Naive thymus-derived CD4-positive, alpha-beta T cell (primary cell): ENCODE data around the gene ADORA1. TPM values are rescaled to one million over a fixed set of nuclear protein-coding genes. Genes with fewer than 3 reads are reported as not detected.

Source experiments
- ATAC-seq: fragments of 150-1000 bp; cut with Tn5 transposase; 2 replicates; pipeline ENCODE4 v1.10.0; 2021; ENCODE audit warnings: mild to moderate bottlenecking, moderate library complexity
- CTCF ChIA-PET: fragments of 350-600 bp; sonication (Branson Sonifier 250); formaldehyde crosslinking; loops from one replicate; lab custom pipeline; 2021; ENCODE audit warnings: antibody characterized with exemption; lab: Charles Lee
- POLR2A ChIA-PET: fragments of 350-600 bp; sonication (Branson Sonifier 250); formaldehyde crosslinking; loops from one replicate; lab custom pipeline; 2021; ENCODE audit warnings: antibody characterized with exemption, inconsistent platforms; lab: Charles Lee
- DNase-seq, 9 donors: peaks; one replicate each; pipeline versions ENCODE4 v3.0.0 to v3.0.0-alpha.2; 2020 to 2022; ENCODE audit warnings: mixed read lengths in 1 of 9
- H3K27ac ChIP-seq: one replicate; pipeline ENCODE4 v1.7.0; 2013; ENCODE audit warnings: mild to moderate bottlenecking, low read depth, low read length, moderate library complexity
- H3K27me3 ChIP-seq, 2 donors: one replicate each; pipeline ENCODE4 v1.7.0; 2013; ENCODE audit warnings: low read length in 2 of 2, mild to moderate bottlenecking in 2 of 2, moderate library complexity in 2 of 2; ENCODE audit not compliant: control insufficient read depth in 2 of 2, insufficient read depth in 2 of 2
- H3K36me3 ChIP-seq, 3 experiments: 1 replicate in 2 of 3; 2 replicates in 1 of 3; pipeline ENCODE4 v1.7.0; 2013; ENCODE audit warnings: low read length in 3 of 3, mild to moderate bottlenecking in 3 of 3, moderate library complexity in 1 of 3; ENCODE audit not compliant: insufficient read depth in 3 of 3, control insufficient read depth in 2 of 3
- H3K4me1 ChIP-seq, 2 donors: one replicate each; pipeline ENCODE4 v1.7.0; 2013; ENCODE audit warnings: low read length in 2 of 2, mild to moderate bottlenecking in 2 of 2, moderate library complexity in 1 of 2; ENCODE audit not compliant: control insufficient read depth in 2 of 2, insufficient read depth in 2 of 2
- H3K4me3 ChIP-seq: 2 replicates; pipeline ENCODE4 v1.7.0; 2013; ENCODE audit warnings: mild to moderate bottlenecking, low read length
- H3K9me3 ChIP-seq, 3 experiments: 1 replicate in 2 of 3; 2 replicates in 1 of 3; pipeline ENCODE4 v1.7.0; 2013; ENCODE audit warnings: low read length in 3 of 3; ENCODE audit not compliant: control insufficient read depth in 2 of 3
- H3K27ac Mint-ChIP-seq, 9 donors: one replicate each; pipeline ENCODE4 v1.8.0; 2020 to 2022; ENCODE audit warnings: mixed read lengths in 9 of 9, mild to moderate bottlenecking in 8 of 9, moderate library complexity in 5 of 9, inconsistent platforms in 2 of 9
- H3K27me3 Mint-ChIP-seq, 5 donors: one replicate each; pipeline ENCODE4 v1.8.0; 2021 to 2022; ENCODE audit warnings: mixed read lengths in 5 of 5, mild to moderate bottlenecking in 1 of 5
- H3K36me3 Mint-ChIP-seq, 5 donors: one replicate each; pipeline ENCODE4 v1.8.0; 2020 to 2022; ENCODE audit warnings: mixed read lengths in 5 of 5, mild to moderate bottlenecking in 3 of 5, inconsistent platforms in 1 of 5
- H3K4me1 Mint-ChIP-seq, 7 donors: one replicate each; pipeline ENCODE4 v1.8.0; 2020 to 2022; ENCODE audit warnings: mixed read lengths in 7 of 7, mild to moderate bottlenecking in 3 of 7, inconsistent platforms in 1 of 7
- H3K4me3 Mint-ChIP-seq, 10 donors: one replicate each; pipeline ENCODE4 v1.8.0; 2020 to 2022; ENCODE audit warnings: mild to moderate bottlenecking in 10 of 10, mixed read lengths in 10 of 10, moderate library complexity in 6 of 10, inconsistent platforms in 2 of 10
- H3K9me3 Mint-ChIP-seq, 11 donors: one replicate each; pipeline ENCODE4 v1.8.0; 2020 to 2022; ENCODE audit warnings: mixed read lengths in 11 of 11, mild to moderate bottlenecking in 4 of 11, inconsistent platforms in 1 of 11, moderate library complexity in 1 of 11
- intact Hi-C, 2 donors: fragments of 100-400 bp; cut with micrococcal nuclease; formaldehyde crosslinking; loops; one replicate each; pipeline ENCODE4 v1.15.1; 2023
- polyA plus RNA-seq, 2 donors: library from polyadenylated mRNA; unstranded; fragments of 300-500 nt; fragmentation: Illumina TruSeq; gene quantifications; one replicate each; pipeline ENCODE4 v1.2.3, GENCODE V29; 2021
- total RNA-seq, 6 experiments: library from RNA in 5 of 6; stranded (reverse) in 5 of 6; gene quantifications; 1 replicate in 5 of 6; 2 replicates in 1 of 6; pipeline ENCODE4 v1.2.3 and lab custom pipeline; 2021 to 2026

The ADORA1 gene
- total and polyA plus RNA-seq, 7 experiments from 2014 or later = 0.44 TPM; not detected in 6

DNA sequence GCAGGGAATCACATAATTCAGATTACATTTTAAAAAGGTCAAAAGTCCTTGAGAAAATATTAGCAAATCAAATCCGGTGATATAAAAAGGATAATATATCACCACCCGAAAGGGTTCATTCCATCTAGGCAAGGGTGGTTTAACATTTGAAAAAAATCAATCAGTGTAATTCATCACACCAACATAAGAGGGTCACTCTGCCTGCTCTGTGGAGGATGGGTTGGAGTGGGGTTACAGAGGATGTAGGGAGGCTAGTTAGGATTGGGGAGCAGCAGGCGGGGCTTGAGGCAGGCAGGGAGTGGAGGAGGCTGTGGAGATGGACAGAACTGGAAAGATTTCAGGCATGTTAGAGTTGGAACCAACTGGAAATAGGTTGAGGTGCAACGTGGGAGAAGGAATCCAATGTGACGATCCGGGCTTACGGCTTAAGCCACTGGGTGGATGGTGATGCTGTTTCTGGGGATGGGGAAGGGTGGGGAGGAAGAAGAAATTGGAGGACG, 12.5 kb downstream of the ADORA1 start:
- Mint-ChIP-seq H3K9me3 (peaks cover 0 to 14% (median 6%) of the 10 kb centered on the region in 11 donors), H3K4me3 (no peak overlapping the region), H3K27ac (no peak overlapping the region), H3K27me3 (peaks cover 0 to 17% (median 8%) of the 10 kb centered on the region in 5 donors), H3K4me1 (peaks cover 0 to 6% (median 4%) of the 10 kb centered on the region in 7 donors), H3K36me3 (peaks cover 0 to 6% (median 0%) of the 10 kb centered on the region in 5 donors)
- ATAC-seq (no peak), DNase-seq (no peak)
- Histone ChIP-seq H3K9me3 (no peaks in the 10 kb centered on the region), H3K4me1 (no peaks in the 10 kb centered on the region), H3K36me3 (no peaks in the 10 kb centered on the region), H3K4me3 (no peak overlapping the region), H3K27me3 (no peaks in the 10 kb centered on the region), H3K27ac (no peak overlapping the region)
- ChIA-PET POLR2A (no interaction called here), CTCF (no interaction called here)
- intact Hi-C loops = no loop called here

DNA sequence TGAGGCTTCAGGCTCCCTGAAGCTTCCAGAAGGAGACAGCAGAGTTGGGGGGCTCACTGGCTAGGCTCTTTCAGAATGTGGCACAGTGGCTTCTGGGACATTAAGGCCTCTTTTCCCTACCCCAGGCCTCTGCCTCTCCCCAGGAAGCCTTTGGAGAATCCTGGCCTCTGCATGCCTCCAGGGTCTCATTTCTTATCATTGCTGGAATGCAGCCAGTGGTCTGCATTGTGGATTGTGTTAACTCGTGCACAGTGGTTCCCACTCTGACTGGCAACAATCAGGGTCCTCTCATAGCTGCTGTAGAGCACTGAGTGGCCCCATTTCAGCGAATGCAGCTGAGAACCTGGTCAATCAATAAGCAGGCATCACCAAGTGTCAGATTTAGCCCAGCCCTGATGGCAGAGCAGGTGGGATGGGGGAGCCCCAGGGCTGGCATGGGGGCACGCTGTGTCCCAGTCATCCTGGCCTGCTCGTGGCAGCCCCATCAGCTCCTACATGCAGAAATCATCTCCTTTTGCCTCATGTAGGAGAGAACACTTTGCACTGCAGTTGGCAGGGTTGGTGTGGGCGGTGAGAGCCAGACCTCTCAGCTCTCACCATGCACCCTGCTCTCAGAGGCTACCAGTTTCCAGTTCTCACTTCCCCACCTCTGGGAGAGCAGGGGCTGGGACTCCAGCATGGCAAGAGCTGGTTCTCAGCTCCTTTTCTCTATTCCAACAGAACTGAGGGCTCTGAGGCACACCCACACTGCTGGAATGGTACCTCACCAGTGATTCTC, 13.4 kb downstream of the ADORA1 start:
- H3K27ac Mint-ChIP-seq = no peak overlapping the region
- peak overlapping the region in 1 of 10 donors; percentile 67 for H3K4me3 Mint-ChIP-seq
- Histone ChIP-seq H3K9me3 (no peaks in the 10 kb centered on the region), H3K27me3 (no peaks in the 10 kb centered on the region), H3K27ac (no peak overlapping the region), H3K36me3 (no peaks in the 10 kb centered on the region), H3K4me1 (no peaks in the 10 kb centered on the region), H3K4me3 (no peak overlapping the region)
- DNase-seq = no peak
- intact Hi-C loops = no loop called here
- ChIA-PET CTCF (no interaction called here), POLR2A (no interaction called here)
- no peak for ATAC-seq
- peaks cover 0 to 6% (median 0%) of the 10 kb centered on the region in 5 donors for H3K36me3 Mint-ChIP-seq
- peaks cover 0 to 14% (median 6%) of the 10 kb centered on the region in 11 donors for H3K9me3 Mint-ChIP-seq
- H3K27me3 Mint-ChIP-seq = peaks cover 0 to 14% (median 8%) of the 10 kb centered on the region in 5 donors
- H3K4me1 Mint-ChIP-seq = peaks cover 0 to 4% (median 2%) of the 10 kb centered on the region in 7 donors

DNA sequence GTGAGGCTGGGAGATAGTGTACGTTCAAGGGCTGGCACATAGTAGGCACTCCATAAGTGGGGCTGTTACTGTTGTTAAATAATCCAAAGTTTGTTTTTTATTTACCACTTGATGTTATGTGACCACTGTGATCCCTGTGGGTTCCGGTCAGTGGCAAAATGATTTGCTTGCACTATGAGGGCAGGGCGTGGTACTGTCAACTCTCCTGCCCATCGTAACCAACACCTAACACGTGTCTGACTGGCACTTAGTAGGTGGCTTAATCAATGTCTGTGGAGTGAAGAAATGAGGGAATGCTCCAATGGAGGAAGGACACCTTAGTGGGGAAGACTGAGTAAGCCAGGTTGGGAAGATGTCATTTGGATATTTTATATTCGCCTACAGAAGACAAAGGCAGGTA, 14.6 kb downstream of the ADORA1 start:
- DNase-seq (no peak), ATAC-seq (no peak)
- Mint-ChIP-seq H3K27me3 (peaks cover 0 to 13% (median 3%) of the 10 kb centered on the region in 5 donors), H3K36me3 (peaks cover 0 to 6% (median 0%) of the 10 kb centered on the region in 5 donors), H3K9me3 (peaks cover 0 to 14% (median 6%) of the 10 kb centered on the region in 11 donors), H3K27ac (no peak overlapping the region), H3K4me1 (no peaks in the 10 kb centered on the region), H3K4me3 (no peak overlapping the region)
- no peak overlapping the region for H3K4me3 ChIP-seq
- H3K27ac ChIP-seq = no peak overlapping the region
- intact Hi-C loops = no loop called here
- CTCF ChIA-PET = no interaction called here
- H3K27me3 ChIP-seq = no peaks in the 10 kb centered on the region
- H3K9me3 ChIP-seq = no peaks in the 10 kb centered on the region
- H3K36me3 ChIP-seq = no peaks in the 10 kb centered on the region
- H3K4me1 ChIP-seq = no peaks in the 10 kb centered on the region
- POLR2A ChIA-PET = interaction anchor here (0.6 kb wide), 1 partner anchor 702 kb away, joined by 4 read pairs; no protein-coding TSS in a partner anchor

DNA sequence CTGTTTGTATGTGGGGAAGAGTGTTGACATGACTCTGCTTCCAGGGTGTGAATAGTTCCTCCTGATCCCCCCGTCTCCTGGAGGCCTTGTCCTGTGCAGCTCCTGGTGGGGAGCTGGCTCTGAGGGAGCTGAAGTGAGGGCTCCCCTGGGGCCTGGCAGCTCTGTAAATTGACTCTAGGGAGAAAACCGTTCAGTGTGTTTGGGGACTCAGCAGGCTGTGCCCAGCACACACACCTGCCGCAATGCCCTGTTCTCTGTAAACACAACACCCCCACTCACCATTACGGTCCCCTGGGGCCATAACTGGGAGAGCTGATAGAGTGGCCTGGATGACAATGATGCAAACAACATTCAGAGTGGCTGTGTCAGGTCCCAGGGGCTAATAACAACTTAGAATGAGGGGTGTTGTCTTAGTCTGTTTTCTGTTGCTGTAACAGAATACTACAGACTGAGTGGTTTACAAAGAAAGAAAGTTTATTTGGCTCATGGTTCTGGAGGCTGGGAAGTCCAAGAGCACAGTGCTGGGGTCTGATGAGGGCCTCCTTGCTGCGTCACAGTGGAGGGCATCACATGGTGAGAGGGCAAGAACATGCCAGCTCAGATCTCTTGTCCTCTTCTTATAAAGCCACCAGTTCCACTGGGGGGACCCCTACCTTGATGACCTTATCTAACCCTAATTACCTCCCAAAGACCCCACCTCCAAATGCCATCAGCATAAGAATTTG, 15.3 kb downstream of the ADORA1 start:
- Histone ChIP-seq H3K4me1 (no peaks in the 10 kb centered on the region), H3K9me3 (no peaks in the 10 kb centered on the region), H3K36me3 (no peaks in the 10 kb centered on the region), H3K27me3 (no peaks in the 10 kb centered on the region), H3K4me3 (no peak overlapping the region), H3K27ac (no peak overlapping the region)
- H3K4me1 Mint-ChIP-seq = no peaks in the 10 kb centered on the region
- H3K4me3 Mint-ChIP-seq = no peak overlapping the region
- no peak for DNase-seq
- peaks cover 0 to 13% (median 3%) of the 10 kb centered on the region in 5 donors for H3K27me3 Mint-ChIP-seq
- ChIA-PET CTCF (no interaction called here), POLR2A (interaction anchor here (0.6 kb wide), 1 partner anchor 703 kb away, joined by 4 read pairs; no protein-coding TSS in a partner anchor)
- intact Hi-C loops = no loop called here
- no peak for ATAC-seq
- peaks cover 0 to 14% (median 6%) of the 10 kb centered on the region in 11 donors for H3K9me3 Mint-ChIP-seq
- no peak overlapping the region for H3K27ac Mint-ChIP-seq
- peaks cover 0 to 6% (median 0%) of the 10 kb centered on the region in 5 donors for H3K36me3 Mint-ChIP-seq

DNA sequence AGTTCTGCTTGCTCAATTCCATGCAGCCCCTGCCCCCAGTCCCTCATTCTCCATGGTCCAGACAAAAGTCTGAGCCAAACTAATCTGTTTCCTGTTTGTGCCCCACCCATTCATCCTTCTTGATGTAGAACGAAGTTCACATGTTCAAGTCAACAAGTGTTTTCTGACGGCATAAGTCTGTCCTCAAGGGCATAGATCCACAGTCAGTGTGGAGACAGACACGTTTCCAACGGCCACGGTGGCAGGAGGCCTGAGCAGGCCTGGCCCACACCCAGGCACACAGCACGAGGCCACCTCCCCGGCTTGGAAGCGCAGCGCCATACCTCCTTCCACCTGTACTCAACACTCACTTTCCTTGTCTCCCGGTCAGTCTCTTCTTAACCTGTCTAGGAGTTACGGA, 16.1 kb downstream of the ADORA1 start:
- Histone ChIP-seq H3K27me3 (no peaks in the 10 kb centered on the region), H3K4me1 (no peaks in the 10 kb centered on the region), H3K36me3 (no peaks in the 10 kb centered on the region), H3K4me3 (no peak overlapping the region), H3K27ac (no peak overlapping the region), H3K9me3 (no peaks in the 10 kb centered on the region)
- CTCF ChIA-PET = no interaction called here
- DNase-seq (no peak), ATAC-seq (no peak)
- no peaks in the 10 kb centered on the region for H3K4me1 Mint-ChIP-seq
- H3K36me3 Mint-ChIP-seq = peaks cover 0 to 6% (median 0%) of the 10 kb centered on the region in 5 donors
- H3K4me3 Mint-ChIP-seq = no peak overlapping the region
- peaks cover 0 to 14% (median 6%) of the 10 kb centered on the region in 11 donors for H3K9me3 Mint-ChIP-seq
- intact Hi-C loops = no loop called here
- POLR2A ChIA-PET = no interaction called here
- H3K27me3 Mint-ChIP-seq = peaks cover 0 to 13% (median 3%) of the 10 kb centered on the region in 5 donors
- H3K27ac Mint-ChIP-seq = no peak overlapping the region

DNA sequence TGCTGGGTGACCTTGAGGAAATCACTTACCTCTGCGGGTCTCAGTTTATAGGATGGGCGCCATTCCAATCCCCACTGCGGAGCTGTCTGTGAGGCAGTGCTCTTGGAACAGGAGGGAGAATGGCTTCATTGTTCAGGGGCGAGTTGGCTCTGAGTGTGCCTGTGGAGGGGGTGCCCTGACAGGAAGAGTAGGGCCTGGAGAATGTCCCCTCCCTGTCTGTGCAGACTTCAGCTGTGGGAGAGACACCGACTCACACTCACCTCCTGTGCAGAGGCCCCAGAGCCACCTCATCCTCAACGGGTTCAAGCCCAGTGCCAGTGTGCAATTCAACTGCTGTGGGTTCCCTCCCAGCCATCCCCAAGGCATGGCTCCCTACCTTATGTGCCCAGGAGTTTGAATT, 17.1 kb downstream of the ADORA1 start:
- Mint-ChIP-seq H3K27me3 (peaks cover 0 to 13% (median 3%) of the 10 kb centered on the region in 5 donors), H3K9me3 (peaks cover 0 to 14% (median 6%) of the 10 kb centered on the region in 11 donors), H3K27ac (no peak overlapping the region), H3K4me1 (no peaks in the 10 kb centered on the region), H3K4me3 (no peak overlapping the region), H3K36me3 (peaks cover 0 to 6% (median 0%) of the 10 kb centered on the region in 5 donors)
- ChIA-PET POLR2A (no interaction called here), CTCF (no interaction called here)
- no peaks in the 10 kb centered on the region for H3K27me3 ChIP-seq
- H3K9me3 ChIP-seq = no peaks in the 10 kb centered on the region
- H3K4me1 ChIP-seq = no peaks in the 10 kb centered on the region
- no peak overlapping the region for H3K4me3 ChIP-seq
- ATAC-seq (no peak), DNase-seq (no peak)
- H3K27ac ChIP-seq = no peak overlapping the region
- no peaks in the 10 kb centered on the region for H3K36me3 ChIP-seq
- intact Hi-C loops = no loop called here
